K562 (cell line): ENCODE measurements around the gene SLAMF9. TPM values are rescaled to one million over a fixed set of nuclear protein-coding genes. Genes with fewer than 3 reads are reported as not detected.

Experiments
- GABPB2 ChIP-seq: fragments of 250-450 bp; sonication (Bioruptor Pico); conservative IDR thresholded peaks from 2 replicates; pipeline ENCODE4 v1.5.1; 2021; ENCODE audit warnings: mild to moderate bottlenecking
- KDM4B ChIP-seq, 2 experiments: fragments of 450-650 bp in 1 of 2; sonication (generic) in 1 of 2; IDR thresholded peaks; 2 replicates each; pipeline ENCODE4 v1.6.1; 2016 to 2017; ENCODE audit warnings: borderline replicate concordance in 2 of 2, antibody characterized with exemption in 1 of 2, low read depth in 1 of 2, mild to moderate bottlenecking in 1 of 2
- ZNF695 ChIP-seq: fragments of 450-650 bp; formaldehyde crosslinking; IDR thresholded peaks from 2 replicates; pipeline ENCODE4 v1.4.0; 2020; ENCODE audit warnings: mild to moderate bottlenecking, moderate library complexity
- polyA plus RNA-seq, 8 experiments: library from polyadenylated mRNA; depleted of rRNA in 4 of 8; stranded (reverse) in 5 of 8; unstranded in 3 of 8; fragments of >200 nt; fragmentation: Nextera tagmentation in 2 of 8; fragmentation: Illumina TruSeq in 1 of 8; extraction: Ambion mirVana in 2 of 8; extraction: Trizol in 1 of 8; gene quantifications; 2 replicates each; pipeline versions ENCODE4 v1.2.1 to v1.2.3, GENCODE V29; 2011 to 2014; ENCODE audit warnings: inconsistent platforms in 1 of 8, missing spikeins in 1 of 8
- total RNA-seq, 7 experiments: library from RNA; depleted of rRNA in 6 of 7; stranded (reverse); fragments of >200 nt in 6 of 7; fragmentation: Illumina TruSeq in 2 of 7; extraction: Trizol in 2 of 7; gene quantifications; 2 replicates each; pipeline versions ENCODE4 v1.2.1 to v1.2.3, GENCODE V29; 2011 to 2021; ENCODE audit warnings: low replicate concordance in 1 of 7
- TF ChIP-seq, protein P1 (sequence below): sonication (generic); formaldehyde crosslinking; IDR thresholded peaks from 2 replicates; pipeline ENCODE4 v1.8.1; 2023; ENCODE audit warnings: mild to moderate bottlenecking, missing genetic modification reagents
- TF ChIP-seq, protein P2 (sequence below): fragments of 450-650 bp; IDR thresholded peaks from 2 replicates; pipeline ENCODE4 v1.6.1; 2016; ENCODE audit warnings: low read depth

The SLAMF9 gene
- total and polyA plus RNA-seq, 9 of the 15 experiments (the other 6 are each of a cell fraction or from before 2014, with no cell fraction given): 0.13 to 0.21 TPM; not detected in 7

DNA sequence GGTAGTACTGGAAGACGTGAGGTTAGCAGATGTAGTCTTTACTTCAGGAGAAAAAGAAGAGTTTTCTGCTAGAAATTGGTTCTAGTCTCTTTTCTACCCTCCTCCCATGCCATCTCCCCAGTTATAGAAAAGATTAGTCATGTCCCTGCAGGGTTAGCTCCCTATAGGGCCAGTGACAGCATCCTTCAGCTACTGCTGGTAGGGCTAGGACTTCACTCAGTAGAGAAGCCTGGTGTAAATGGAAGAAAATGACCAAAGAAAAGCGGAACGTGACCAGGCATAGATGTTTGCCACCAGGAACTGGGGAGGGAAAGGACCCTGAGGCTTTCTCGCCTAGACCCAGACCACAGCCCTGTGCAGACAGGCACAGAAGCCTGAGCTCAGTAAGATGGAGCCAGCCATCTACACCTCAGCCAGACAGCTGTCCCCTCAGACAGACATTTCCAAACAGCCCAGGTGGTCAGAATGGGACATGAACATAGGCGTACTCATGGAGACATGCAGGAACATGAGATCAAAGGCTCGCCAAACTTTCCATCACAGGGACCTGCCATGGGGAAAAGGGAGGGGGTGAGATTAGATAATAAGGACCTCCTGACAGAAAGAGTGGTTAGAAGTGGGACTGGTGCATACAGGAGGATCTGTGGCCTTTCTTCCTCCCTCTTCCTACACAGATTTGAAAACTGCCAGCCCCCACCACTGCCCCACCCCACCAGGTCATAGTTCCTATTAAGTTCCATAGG, 23.5 kb upstream of the SLAMF9 start (continued):
- TF ChIP-seq, protein P1, sequence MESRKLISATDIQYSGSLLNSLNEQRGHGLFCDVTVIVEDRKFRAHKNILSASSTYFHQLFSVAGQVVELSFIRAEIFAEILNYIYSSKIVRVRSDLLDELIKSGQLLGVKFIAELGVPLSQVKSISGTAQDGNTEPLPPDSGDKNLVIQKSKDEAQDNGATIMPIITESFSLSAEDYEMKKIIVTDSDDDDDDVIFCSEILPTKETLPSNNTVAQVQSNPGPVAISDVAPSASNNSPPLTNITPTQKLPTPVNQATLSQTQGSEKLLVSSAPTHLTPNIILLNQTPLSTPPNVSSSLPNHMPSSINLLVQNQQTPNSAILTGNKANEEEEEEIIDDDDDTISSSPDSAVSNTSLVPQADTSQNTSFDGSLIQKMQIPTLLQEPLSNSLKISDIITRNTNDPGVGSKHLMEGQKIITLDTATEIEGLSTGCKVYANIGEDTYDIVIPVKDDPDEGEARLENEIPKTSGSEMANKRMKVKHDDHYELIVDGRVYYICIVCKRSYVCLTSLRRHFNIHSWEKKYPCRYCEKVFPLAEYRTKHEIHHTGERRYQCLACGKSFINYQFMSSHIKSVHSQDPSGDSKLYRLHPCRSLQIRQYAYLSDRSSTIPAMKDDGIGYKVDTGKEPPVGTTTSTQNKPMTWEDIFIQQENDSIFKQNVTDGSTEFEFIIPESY (CRISPR knock-in tag): no peak
- TF ChIP-seq KDM4B (IDR thresholded peaks at IDR 0.05; ENCODE audit: borderline replicate concordance in 2 of 2, low read depth in 1 of 2) (no peak), ZNF695 (no peak), GABPB2 (CRISPR knock-in tag) (no peak)
- TF ChIP-seq, protein P2, sequence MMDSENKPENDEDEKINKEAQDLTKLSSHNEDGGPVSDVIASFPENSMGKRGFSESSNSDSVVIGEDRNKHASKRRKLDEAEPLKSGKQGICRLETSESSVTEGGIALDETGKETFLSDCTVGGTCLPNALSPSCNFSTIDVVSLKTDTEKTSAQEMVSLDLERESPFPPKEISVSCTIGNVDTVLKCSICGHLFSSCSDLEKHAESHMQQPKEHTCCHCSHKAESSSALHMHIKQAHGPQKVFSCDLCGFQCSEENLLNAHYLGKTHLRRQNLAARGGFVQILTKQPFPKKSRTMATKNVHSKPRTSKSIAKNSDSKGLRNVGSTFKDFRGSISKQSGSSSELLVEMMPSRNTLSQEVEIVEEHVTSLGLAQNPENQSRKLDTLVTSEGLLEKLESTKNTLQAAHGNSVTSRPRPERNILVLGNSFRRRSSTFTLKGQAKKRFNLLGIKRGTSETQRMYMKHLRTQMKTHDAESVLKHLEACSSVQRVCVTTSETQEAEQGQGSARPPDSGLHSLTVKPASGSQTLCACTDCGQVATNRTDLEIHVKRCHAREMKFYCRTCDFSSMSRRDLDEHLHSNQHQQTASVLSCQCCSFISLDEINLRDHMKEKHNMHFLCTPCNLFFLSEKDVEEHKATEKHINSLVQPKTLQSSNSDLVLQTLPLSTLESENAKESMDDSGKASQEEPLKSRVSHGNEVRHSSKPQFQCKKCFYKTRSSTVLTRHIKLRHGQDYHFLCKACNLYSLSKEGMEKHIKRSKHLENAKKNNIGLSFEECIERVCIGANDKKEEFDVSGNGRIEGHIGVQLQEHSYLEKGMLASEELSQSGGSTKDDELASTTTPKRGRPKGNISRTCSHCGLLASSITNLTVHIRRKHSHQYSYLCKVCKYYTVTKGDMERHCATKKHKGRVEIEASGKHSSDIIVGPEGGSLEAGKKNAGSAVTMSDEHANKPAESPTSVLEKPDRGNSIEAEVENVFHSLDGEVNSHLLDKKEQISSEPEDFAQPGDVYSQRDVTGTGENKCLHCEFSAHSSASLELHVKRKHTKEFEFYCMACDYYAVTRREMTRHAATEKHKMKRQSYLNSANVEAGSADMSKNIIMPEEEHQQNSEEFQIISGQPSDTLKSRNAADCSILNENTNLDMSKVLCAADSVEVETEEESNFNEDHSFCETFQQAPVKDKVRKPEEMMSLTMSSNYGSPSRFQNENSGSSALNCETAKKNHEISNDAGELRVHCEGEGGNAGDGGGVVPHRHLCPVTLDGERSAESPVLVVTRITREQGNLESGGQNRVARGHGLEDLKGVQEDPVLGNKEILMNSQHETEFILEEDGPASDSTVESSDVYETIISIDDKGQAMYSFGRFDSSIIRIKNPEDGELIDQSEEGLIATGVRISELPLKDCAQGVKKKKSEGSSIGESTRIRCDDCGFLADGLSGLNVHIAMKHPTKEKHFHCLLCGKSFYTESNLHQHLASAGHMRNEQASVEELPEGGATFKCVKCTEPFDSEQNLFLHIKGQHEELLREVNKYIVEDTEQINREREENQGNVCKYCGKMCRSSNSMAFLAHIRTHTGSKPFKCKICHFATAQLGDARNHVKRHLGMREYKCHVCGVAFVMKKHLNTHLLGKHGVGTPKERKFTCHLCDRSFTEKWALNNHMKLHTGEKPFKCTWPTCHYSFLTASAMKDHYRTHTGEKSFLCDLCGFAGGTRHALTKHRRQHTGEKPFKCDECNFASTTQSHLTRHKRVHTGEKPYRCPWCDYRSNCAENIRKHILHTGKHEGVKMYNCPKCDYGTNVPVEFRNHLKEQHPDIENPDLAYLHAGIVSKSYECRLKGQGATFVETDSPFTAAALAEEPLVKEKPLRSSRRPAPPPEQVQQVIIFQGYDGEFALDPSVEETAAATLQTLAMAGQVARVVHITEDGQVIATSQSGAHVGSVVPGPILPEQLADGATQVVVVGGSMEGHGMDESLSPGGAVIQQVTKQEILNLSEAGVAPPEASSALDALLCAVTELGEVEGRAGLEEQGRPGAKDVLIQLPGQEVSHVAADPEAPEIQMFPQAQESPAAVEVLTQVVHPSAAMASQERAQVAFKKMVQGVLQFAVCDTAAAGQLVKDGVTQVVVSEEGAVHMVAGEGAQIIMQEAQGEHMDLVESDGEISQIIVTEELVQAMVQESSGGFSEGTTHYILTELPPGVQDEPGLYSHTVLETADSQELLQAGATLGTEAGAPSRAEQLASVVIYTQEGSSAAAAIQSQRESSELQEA: no peak
